GM12872 (cell line): ENCODE measurements around the gene SEMA5A.

Source experiments
- TF ChIP-seq, protein P1 (sequence below): IDR thresholded peaks from 3 replicates; pipeline ENCODE4 v1.5.1; 2011; ENCODE audit warnings: low read depth, mild to moderate bottlenecking, low read length, moderate library complexity; ENCODE audit not compliant: insufficient read depth

The SEMA5A gene

DNA sequence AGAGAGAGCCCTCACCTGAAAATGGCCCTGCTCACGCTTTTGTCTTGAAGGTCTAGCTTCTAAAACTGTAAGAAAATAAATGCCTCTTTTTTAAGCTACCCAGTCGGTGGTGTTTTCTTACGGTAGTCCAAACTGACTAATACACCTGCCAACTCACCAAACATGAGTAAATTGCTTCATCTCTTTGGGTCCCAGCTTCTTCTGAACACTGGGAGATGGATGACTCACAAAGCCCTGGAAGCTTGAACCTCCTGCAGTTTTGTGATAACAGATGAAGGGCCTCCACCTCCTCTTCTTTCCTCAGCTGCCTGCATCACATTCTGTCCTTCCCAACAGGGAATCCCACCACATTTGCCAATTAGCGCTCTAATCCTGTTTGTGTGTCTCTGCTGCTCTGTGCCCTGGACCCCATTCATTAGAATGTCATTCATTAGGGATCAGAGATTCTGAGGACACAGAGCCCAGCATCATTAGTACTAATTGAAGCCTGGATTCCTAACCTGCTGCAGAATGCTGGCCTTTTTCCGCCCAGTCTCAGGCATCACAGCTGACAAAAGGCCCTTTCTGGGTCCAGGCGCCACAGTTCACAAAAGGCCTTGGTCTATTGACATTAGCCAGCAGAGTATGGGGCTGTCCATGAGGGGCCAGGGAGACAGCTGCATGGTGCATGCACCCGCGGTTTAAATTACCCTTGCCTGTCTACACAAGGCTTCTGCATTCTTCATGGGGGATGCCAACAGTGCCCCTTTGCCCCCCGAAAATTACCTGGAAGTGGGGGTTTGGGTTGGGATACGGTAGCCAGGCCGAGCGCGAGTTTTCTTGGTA, 349.3 kb downstream of the SEMA5A start:
- TF ChIP-seq, protein P1, sequence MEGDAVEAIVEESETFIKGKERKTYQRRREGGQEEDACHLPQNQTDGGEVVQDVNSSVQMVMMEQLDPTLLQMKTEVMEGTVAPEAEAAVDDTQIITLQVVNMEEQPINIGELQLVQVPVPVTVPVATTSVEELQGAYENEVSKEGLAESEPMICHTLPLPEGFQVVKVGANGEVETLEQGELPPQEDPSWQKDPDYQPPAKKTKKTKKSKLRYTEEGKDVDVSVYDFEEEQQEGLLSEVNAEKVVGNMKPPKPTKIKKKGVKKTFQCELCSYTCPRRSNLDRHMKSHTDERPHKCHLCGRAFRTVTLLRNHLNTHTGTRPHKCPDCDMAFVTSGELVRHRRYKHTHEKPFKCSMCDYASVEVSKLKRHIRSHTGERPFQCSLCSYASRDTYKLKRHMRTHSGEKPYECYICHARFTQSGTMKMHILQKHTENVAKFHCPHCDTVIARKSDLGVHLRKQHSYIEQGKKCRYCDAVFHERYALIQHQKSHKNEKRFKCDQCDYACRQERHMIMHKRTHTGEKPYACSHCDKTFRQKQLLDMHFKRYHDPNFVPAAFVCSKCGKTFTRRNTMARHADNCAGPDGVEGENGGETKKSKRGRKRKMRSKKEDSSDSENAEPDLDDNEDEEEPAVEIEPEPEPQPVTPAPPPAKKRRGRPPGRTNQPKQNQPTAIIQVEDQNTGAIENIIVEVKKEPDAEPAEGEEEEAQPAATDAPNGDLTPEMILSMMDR, result no peak

DNA sequence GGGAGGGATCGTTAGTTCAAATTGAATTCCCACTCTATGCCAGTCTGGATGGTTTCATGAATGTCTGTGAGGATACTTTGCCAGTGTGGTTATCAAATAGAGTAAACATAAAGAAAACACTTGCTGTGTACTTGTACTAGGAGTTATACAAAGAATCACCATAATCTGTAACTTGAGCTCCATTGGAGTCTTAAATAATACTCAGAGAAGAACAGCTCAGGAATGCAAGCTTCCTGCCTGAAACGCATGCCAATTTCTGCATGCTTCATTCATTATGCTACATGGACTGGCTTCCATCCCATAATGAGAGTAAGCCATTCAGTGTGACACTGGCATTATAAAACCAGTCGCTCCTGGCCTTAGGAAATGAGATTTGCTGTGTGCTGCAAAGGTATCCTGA, 351.4 kb downstream of the SEMA5A start:
- TF ChIP-seq, protein P1, result no peak

DNA sequence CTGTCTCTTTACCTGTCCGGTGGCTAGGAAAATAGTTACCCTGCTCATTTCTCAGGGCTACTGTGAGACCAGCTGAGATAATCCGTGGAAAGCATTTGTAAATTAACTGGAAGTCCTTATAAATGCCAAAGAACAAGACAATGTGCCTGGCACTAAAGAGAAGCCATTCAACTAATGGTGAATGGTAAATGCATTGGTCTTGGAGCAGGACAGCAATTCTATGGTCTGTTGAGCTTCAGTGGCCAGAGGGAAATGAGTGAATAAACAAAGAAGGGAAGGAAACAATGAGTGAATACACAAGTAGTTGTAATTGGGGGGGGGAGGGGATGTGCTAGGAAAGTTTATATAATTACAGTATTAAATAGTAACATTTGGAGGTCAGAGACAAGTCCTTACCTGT, 353.6 kb downstream of the SEMA5A start:
- TF ChIP-seq, protein P1, result no peak

DNA sequence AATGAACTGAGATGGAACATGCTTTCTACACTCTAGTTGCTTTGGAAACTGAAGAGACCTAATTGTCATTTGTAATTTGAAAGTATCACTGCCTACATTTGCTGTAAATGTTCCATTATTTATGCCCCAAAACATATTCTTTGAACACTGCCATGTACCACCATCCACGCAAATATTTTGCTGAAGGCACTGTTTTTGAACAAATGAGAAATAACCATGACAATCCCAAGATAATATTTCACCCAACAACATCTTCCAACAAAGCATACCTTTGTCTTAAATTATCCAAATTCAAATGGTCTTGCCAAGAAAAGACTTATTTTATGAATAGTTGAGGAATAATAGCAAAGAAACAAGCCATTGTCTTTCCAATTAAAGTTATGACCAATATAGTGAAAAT, 356.2 kb downstream of the SEMA5A start:
- TF ChIP-seq, protein P1, result no peak

DNA sequence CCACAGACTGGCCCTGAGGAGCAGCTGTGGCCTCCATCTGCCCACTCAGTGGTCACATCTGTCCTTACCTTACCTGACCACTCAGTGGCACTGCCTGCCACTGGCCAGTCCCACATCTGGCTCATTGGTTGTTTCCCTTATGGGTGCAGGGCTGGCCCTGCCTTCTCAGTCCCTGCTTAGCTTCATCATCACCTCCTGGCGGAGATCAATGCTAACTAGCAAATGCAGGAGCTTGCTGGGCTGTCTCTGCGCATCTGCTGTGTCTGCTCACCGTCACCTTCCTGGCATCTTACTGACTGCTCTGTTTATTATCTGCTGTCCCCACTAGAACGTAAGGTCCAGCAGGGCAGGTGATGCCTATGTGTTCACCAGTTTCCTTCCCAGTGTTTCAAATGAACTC, 356.9 kb downstream of the SEMA5A start:
- TF ChIP-seq, protein P1, result no peak

DNA sequence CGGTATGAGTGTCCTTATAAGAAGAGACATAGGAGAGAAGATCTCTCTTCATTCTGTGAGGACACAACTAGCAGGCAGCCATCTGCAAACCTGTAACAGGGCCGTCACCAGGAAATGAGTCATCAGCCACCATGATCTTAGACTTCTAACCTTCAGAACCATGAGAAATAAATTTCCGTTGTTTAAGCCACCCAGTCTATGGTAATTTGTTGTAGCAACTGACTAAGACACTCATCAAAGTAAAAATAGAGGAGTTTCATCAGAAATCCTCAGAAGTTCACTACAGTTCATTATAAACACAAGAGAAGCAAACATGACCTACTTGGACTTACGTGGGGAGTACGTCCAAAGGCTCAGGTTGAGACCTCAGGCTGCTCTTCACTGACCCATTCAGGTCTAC, 357.7 kb downstream of the SEMA5A start:
- TF ChIP-seq, protein P1, result no peak

DNA sequence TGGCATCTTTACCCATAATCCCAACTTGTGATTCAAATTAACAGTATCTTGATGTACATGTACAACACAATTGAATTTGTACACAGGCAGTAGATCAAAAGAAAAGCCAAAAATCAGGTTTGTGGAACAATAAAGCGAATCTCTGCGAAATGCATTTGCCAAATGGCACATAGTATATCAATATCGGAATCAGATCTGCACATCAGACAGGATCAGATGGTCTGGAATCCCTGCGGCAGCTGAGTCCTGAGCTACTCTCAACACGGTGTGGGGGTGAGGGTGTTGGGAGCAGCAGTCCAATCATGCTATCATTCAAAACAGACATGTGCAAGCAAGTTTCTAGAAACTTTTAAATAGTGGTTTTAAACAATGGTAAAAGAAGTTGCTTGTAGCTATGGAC, 358.3 kb downstream of the SEMA5A start:
- TF ChIP-seq, protein P1, result no peak
